ACC112 (cell line): Measurements from ENCODE around the gene MTHFD2L.
A peak's percentile ranks its signal among the peaks of the same experiment; 100 is the strongest.
"Not testable (repeated sequence)": the region's sequence is repeated elsewhere in the genome, so short reads cannot be mapped to it uniquely, and the experiment has no call there.

Experiments
- H2AFZ ChIP-seq: fragments of 200-600 bp; sonication (generic); one replicate; pipeline ENCODE4 v1.6.0; 2017; ENCODE audit warnings: antibody characterized with exemption, low read length; ENCODE audit not compliant: unreplicated experiment
- H3K27ac ChIP-seq: fragments of 200-600 bp; sonication (generic); 2 replicates; pipeline ENCODE4 v1.5.1; 2014; ENCODE audit warnings: low read depth, mild to moderate bottlenecking, antibody characterized with exemption, low read length, moderate library complexity
- H3K27me3 ChIP-seq: fragments of 200-600 bp; sonication (generic); 2 replicates; pipeline ENCODE4 v1.6.1; 2014; ENCODE audit warnings: mild to moderate bottlenecking, antibody characterized with exemption, low read length, moderate library complexity, mixed read lengths; ENCODE audit not compliant: insufficient read depth
- H3K36me3 ChIP-seq: fragments of 200-600 bp; sonication (generic); 2 replicates; pipeline ENCODE4 v1.6.1; 2016; ENCODE audit warnings: mild to moderate bottlenecking, antibody characterized with exemption, low read length, moderate library complexity, mixed read lengths; ENCODE audit not compliant: insufficient read depth
- H3K4me1 ChIP-seq: fragments of 200-600 bp; sonication (generic); one replicate; pipeline ENCODE4 v1.6.1; 2016; ENCODE audit warnings: low read length, mixed read lengths; ENCODE audit not compliant: insufficient read depth, unreplicated experiment, control insufficient read depth
- H3K4me3 ChIP-seq: fragments of 200-600 bp; sonication (generic); 2 replicates; pipeline ENCODE4 v1.5.1; 2014; ENCODE audit warnings: mild to moderate bottlenecking, low read depth, low read length
- H3K79me2 ChIP-seq: fragments of 200-600 bp; sonication (generic); one replicate; pipeline ENCODE4 v1.6.0; 2016; ENCODE audit warnings: low read length; ENCODE audit not compliant: control insufficient read depth, unreplicated experiment, insufficient read depth

The MTHFD2L gene

DNA sequence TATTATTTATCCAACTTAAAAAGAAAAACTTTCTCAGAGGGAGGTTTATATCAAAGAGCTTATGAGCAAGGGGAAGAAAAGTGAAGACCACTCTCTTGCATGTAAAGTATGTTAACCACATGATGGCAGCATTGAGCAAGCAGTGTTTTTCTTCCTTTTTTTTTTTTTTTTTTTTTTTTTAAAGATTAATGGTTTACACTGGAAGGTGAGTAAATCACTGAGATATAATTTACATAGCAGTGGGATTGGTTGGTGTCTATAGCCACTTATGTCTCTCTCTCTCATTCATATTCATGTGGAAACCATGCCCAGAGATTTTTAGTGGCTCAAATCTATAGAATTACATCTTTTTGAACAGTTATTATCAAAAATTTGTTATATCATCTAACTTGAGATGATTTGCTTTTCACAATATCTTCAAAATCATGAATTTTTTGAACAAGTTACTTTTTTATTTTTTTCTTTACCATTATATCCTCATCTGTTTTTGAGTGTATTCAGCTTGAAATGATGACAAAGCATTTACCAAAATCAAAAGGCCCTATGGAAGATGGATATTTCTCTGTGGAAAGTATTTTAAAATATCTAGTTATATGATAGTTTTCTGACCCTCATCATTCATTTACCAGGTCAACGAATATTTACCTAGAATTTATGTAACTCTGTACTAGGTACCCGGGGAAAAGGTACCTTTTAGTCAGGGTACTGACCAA, 31.6 kb downstream of the MTHFD2L start:
- Histone ChIP-seq H3K79me2 (no peaks in the 10 kb centered on the region), H3K4me1 (no peaks in the 10 kb centered on the region), H3K27ac (no peak overlapping the region), H3K27me3 (no peaks in the 10 kb centered on the region), H2AFZ (no peak overlapping the region), H3K36me3 (peaks cover 4% of the 10 kb centered on the region; the same call in 1 of the 2 replicates), H3K4me3 (no peak overlapping the region)

DNA sequence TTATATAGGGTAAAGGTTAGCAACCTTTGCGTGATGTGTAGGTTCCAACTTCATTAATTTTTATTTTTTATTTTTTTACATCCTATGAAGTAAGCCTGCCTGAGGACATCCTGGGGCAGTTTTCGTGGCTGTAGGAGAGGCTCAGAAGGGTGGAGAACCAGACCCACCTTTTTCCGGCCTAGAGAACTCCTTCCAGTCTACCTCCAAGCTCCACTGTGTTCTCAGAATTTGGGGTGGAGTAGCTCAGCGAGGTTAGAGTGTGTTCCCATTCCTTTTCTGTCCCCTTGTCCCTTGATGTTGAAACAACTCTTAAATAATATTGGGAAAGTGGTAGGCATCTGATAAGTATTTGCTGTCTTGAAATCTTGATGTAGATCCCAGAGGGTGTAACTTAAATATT, 32.4 kb downstream of the MTHFD2L start:
- no peaks in the 10 kb centered on the region for H3K27me3 ChIP-seq
- no peak overlapping the region for H3K4me3 ChIP-seq
- no peaks in the 10 kb centered on the region for H3K4me1 ChIP-seq
- no peak overlapping the region for H2AFZ ChIP-seq
- H3K36me3 ChIP-seq, result peaks cover 4% of the 10 kb centered on the region; the same call in 1 of the 2 replicates
- H3K79me2 ChIP-seq, result no peaks in the 10 kb centered on the region
- no peak overlapping the region for H3K27ac ChIP-seq

DNA sequence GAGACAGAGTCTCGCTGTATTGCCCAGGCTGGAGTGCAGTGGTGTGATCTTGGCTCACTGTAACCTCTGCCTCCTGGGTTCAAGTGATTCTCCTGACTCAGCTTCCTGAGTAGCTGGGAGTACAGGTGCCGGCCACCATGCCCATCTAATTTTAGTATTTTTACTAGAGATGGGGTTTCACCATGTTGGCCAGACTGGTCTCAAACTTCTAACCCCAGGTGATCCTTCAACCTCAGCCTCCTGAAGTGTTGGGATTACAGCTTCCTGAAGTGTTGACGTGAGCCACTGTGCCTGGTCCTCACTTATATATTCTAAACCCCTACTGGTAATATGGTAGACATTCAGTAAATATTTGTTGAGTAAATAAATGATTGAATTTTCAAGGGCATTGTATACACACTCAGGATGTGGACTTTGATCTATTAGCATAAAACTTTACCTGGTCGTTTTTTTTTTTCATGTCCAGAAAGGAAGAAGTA, 33.0 kb downstream of the MTHFD2L start:
- peaks cover 4% of the 10 kb centered on the region; the same call in 1 of the 2 replicates for H3K36me3 ChIP-seq
- no peak overlapping the region for H2AFZ ChIP-seq
- H3K27ac ChIP-seq, result no peak overlapping the region
- no peaks in the 10 kb centered on the region for H3K27me3 ChIP-seq
- no peak overlapping the region for H3K4me3 ChIP-seq
- H3K4me1 ChIP-seq, result no peaks in the 10 kb centered on the region
- H3K79me2 ChIP-seq, result no peaks in the 10 kb centered on the region

DNA sequence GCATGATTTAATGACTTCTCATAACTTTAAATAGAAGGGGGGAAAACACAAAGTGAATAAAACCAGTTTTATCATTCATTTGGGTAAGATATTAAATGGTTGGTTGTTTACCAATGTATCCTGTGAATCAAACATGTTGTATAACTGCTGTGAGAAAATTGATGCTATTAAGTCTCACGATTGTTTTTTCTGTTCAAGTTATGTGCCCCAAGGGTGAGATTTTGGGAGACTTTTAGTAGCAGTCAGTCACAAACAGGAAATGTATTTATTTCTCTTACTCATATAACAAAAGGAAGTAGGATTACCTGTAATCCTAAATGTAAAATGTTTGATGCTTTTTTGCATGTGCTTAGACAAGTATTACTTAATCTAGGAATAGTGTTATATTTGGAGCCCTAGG, 39.2 kb downstream of the MTHFD2L start:
- H3K4me3 ChIP-seq, result no peak overlapping the region
- no peaks in the 10 kb centered on the region for H3K79me2 ChIP-seq
- no peak overlapping the region for H2AFZ ChIP-seq
- no peaks in the 10 kb centered on the region for H3K27me3 ChIP-seq
- H3K36me3 ChIP-seq, result peaks cover 4% of the 10 kb centered on the region; the same call in 1 of the 2 replicates
- H3K4me1 ChIP-seq, result no peaks in the 10 kb centered on the region
- H3K27ac ChIP-seq, result no peak overlapping the region

DNA sequence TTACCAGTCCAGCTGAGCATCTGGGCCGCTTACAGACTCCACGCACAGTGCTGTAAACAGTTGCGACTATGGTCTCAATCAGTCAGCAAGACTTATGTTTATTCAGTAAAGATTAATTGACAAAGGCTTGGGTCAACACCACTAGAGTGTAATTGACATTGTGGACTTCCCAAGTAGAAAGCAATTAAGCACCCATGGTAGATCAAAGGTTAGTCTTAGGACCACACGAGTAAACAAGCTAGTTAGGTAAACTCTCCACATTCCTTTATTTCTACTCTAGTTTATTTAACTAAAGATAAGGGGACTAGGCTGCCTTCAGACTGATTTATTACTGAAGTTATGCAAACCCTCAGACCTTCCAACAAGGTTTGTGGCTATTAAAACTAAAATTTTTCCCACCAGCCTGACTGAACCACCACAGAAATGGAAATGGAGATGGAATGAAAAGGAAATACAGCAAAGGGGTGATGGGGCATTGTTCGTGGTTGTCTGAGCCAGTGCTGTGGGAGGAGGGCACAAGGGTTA, 44.2 kb downstream of the MTHFD2L start:
- no peaks in the 10 kb centered on the region for H3K36me3 ChIP-seq
- no peaks in the 10 kb centered on the region for H3K79me2 ChIP-seq
- H2AFZ ChIP-seq, result no peak overlapping the region
- H3K27me3 ChIP-seq, result no peaks in the 10 kb centered on the region
- H3K4me3 ChIP-seq, result no peak overlapping the region
- H3K27ac ChIP-seq, result no peak overlapping the region
- H3K4me1 ChIP-seq, result peaks cover 22% of the 10 kb centered on the region

DNA sequence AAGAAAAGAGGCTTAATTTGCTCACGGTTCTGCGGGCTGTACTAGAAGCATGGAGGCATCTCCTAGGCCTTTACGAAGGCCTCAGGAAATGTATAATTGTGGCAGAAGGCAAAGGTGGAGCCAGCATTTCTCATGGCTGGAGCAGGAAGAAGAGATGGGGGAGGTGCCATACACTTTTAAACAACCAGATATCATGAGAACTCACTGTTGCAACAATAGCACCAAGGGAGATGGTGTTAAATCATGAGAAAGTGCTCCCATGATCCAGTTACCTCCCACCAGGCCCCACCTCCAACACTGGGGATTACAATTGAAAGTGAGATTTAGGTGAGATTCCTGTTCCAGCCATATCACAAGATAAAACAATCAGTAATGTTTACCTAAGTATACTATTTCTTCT, 45.5 kb downstream of the MTHFD2L start:
- Histone ChIP-seq H3K27ac (no peak overlapping the region), H3K4me3 (no peak overlapping the region), H3K4me1 (peaks cover 33% of the 10 kb centered on the region), H3K27me3 (no peaks in the 10 kb centered on the region), H3K79me2 (no peaks in the 10 kb centered on the region), H2AFZ (no peak overlapping the region), H3K36me3 (no peaks in the 10 kb centered on the region)

DNA sequence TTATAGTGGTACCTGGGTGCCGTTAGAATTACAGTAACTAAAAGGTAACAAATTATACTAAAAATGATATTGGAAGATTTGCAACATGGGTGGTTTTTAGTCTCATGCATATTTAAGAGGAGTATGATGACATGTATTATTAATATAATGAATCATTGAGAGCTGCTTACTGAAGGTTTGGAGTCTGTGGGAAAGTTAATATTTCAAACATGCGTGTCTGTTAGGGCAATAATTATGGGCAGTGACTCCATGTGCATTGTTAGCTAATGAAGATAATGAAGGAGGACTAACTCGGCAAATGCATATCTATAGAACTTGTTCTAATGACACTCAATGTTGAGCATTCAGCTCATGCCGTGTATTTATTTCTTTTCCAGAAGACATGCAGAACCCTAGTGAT, 47.1 kb downstream of the MTHFD2L start:
- Histone ChIP-seq H3K36me3 (no peaks in the 10 kb centered on the region), H3K4me1 (peaks cover 33% of the 10 kb centered on the region), H2AFZ (peak overlapping the region; percentile 94), H3K27me3 (no peaks in the 10 kb centered on the region), H3K79me2 (no peaks in the 10 kb centered on the region), H3K4me3 (no peak overlapping the region), H3K27ac (peak overlapping the region; percentile 58; the same call in 1 of the 2 replicates)

DNA sequence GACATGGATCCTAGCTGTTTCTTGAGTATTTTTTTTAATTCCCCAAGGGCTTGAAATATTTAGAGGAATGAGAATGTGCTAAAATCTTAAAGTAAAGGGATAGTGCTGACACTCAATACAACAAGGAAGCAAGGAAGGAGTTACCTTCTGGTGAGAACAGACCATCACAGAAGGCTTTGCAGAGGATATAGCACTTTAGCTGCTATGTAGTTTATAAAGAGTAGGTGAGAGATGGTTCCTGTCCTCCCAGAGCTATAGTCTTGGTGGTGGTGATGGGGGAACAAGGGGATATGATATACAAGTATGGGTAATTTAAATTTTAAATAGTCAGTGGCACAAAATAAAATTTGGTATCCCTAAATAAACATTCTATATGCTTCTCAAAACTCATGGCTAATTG, 47.6 kb downstream of the MTHFD2L start:
- Histone ChIP-seq H3K4me1 (peaks cover 33% of the 10 kb centered on the region), H2AFZ (peak overlapping the region; percentile 94)

DNA sequence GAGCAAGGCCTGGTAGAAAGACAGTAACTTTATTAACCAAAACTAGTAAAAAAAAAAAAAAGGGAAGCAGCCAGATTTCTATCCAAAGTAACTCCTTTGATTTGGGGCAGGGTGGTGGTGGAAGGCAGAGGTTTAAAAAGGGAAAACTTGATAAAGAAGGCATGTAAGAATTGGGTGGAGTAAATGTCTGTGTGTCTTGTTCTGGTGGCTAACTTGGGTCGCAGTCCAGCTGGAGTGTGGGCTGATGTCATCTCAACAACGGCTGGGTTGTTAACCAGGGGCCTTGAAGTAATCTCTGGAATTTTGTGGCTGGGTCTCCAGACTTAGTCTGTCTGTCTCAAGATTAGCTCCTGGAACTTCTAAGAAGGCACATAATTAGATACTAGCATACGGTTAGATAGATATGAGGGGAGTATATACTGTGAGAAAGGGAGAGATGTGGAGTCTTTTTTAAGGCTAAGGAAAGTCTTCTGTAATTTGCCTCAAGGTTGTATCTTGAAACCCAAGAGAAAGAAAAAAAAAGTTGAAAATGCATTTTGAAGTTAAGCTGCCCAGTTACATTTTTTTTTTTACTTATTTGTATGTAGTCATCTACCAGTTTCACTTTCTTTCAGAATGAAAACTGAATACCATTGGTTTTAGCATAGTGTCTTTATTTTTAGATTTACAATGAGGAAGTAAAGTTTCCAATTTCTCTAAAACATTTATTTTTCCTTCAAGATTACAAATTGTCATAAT, 48.3 kb downstream of the MTHFD2L start:
- Histone ChIP-seq H3K4me3 (peak overlapping the region; percentile 6; the same call in 1 of the 2 replicates), H3K27ac (peak overlapping the region; percentile 58), H3K27me3 (no peaks in the 10 kb centered on the region), H2AFZ (peak overlapping the region; percentile 94), H3K36me3 (no peaks in the 10 kb centered on the region), H3K4me1 (peaks cover 33% of the 10 kb centered on the region), H3K79me2 (no peaks in the 10 kb centered on the region)

More for the DNA sequence above, 47.6 kb downstream of the MTHFD2L start:
- no peak overlapping the region for H3K4me3 ChIP-seq
- no peaks in the 10 kb centered on the region for H3K27me3 ChIP-seq
- peak overlapping the region; percentile 58 for H3K27ac ChIP-seq
- H3K79me2 ChIP-seq, result no peaks in the 10 kb centered on the region
- no peaks in the 10 kb centered on the region for H3K36me3 ChIP-seq

DNA sequence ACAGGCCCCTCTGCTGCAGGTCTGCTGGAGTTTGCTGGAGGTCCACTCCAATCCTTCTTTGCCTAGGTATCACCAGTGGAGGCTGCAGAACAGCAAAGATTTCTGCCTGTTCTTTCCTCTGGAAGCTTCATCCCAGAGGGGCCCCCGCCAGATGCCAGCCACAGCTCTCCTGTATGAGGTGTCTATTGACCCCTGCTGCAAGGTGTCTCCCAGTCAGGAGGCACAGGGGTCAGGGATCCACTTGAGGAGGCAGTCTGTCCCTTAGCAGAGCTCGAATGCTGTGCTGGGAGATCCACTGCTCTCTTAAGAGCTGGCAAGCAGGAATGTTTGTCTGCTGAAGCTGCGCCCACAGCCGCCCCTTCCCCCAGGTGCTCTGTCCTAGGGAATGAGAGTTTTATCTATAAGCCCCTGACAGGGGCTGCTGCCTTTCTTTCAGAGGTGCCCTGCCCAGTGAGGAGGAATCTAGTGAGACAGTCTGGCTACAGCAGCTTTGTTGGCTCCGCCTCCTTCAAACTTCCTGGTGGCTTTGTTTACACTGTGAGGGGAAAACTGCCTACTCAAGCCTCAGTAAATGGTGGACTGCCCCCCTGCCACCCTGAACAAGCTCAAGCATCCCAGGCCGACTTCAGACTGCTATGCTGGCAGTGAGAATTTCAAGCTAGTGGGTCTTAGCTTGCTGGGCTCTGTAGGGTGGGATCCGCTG, 56.7 kb downstream of the MTHFD2L start:
- not testable (repeated sequence) for H3K27me3 ChIP-seq, H3K27ac ChIP-seq, H3K36me3 ChIP-seq, H3K79me2 ChIP-seq, H2AFZ ChIP-seq, H3K4me3 ChIP-seq
- peaks cover 14% of the 10 kb centered on the region for H3K4me1 ChIP-seq
